Esophagus muscularis mucosa (tissue), 4 donors: Measurements from ENCODE around the gene NTM. TPM values are rescaled to one million over a fixed set of nuclear protein-coding genes. Genes with fewer than 3 reads are reported as not detected.

ENCODE experiments used
- DNase-seq: peaks from one replicate; pipeline ENCODE4 v3.0.0-alpha.2; 2017; ENCODE audit errors: extremely low spot score
- H3K27ac ChIP-seq, 4 donors: fragments of 200-600 bp; sonication (generic); replicated peaks in 1 of 4; 1 replicate in 3 of 4; 2 replicates in 1 of 4; pipeline ENCODE4 v1.5.1; 2016 to 2019; ENCODE audit warnings: mild to moderate bottlenecking in 1 of 4
- H3K27me3 ChIP-seq, 4 donors: fragments of 200-600 bp; sonication (generic); one replicate each; pipeline versions ENCODE4 v1.5.1 to v1.6.0; 2016 to 2019
- H3K36me3 ChIP-seq, 4 donors: fragments of 200-600 bp; sonication (generic); one replicate each; pipeline ENCODE4 v1.5.1; 2016 to 2019
- H3K4me1 ChIP-seq, 4 donors: fragments of 200-600 bp; sonication (generic); one replicate each; pipeline ENCODE4 v1.5.1; 2016 to 2019
- H3K4me3 ChIP-seq, 4 donors: fragments of 200-600 bp; sonication (generic); 1 replicate in 2 of 4; 2 replicates in 2 of 4; pipeline ENCODE4 v1.5.1; 2016 to 2019; ENCODE audit warnings: mild to moderate bottlenecking in 4 of 4, moderate library complexity in 1 of 4
- H3K9me3 ChIP-seq, 4 donors: fragments of 200-600 bp; sonication (generic); 1 replicate in 3 of 4; 2 replicates in 1 of 4; pipeline ENCODE4 v1.5.1; 2016 to 2019
- EP300 ChIP-seq: sonication (generic); formaldehyde crosslinking; IDR thresholded peaks from one replicate; pipeline ENCODE4 v1.6.1; 2017; ENCODE audit warnings: antibody characterized with exemption
- POLR2A ChIP-seq: fragments of 450-650 bp; IDR thresholded peaks from one replicate; pipeline ENCODE4 v1.6.1; 2017; ENCODE audit warnings: antibody characterized with exemption, moderate library complexity, mild to moderate bottlenecking, low read depth
- POLR2AphosphoS5 ChIP-seq, 2 donors: sonication (generic); formaldehyde crosslinking; IDR thresholded peaks; one replicate each; pipeline ENCODE4 v1.6.1; 2017; ENCODE audit warnings: antibody characterized with exemption in 2 of 2
- WGBS: methylation state at CpG from one replicate; pipeline ENCODE4 v1.1.5; 2018; 5-methylcytosine and 5-hydroxymethylcytosine counted together
- intact Hi-C: fragments of 100-400 bp; cut with DNase I; formaldehyde crosslinking; loops from one replicate; pipeline ENCODE4 v1.15.1; 2023
- total RNA-seq, 4 donors: library from RNA; depleted of rRNA; stranded (reverse); fragments of >200 nt; gene quantifications; one replicate each; pipeline versions ENCODE4 v1.1.0 to v1.2.1, GENCODE V29; 2016
- TF ChIP-seq, protein P1 (sequence below), 3 experiments: fragments of 200-600 bp in 2 of 3; fragments of 450-650 bp in 1 of 3; sonication (generic) in 2 of 3; IDR thresholded peaks; one replicate each; pipeline ENCODE4 v1.5.1; 2017 to 2019; ENCODE audit warnings: antibody characterized with exemption in 3 of 3, mild to moderate bottlenecking in 2 of 3, moderate library complexity in 1 of 3

NTM gene
- total RNA-seq, 4 donors from 2014 or later: 5.6 to 25.3 (median 8.3) TPM

- intact Hi-C loops: no loop called here
- H3K9me3 ChIP-seq: no peaks in the 10 kb centered on the region
- H3K36me3 ChIP-seq: no peaks in the 10 kb centered on the region
- H3K4me1 ChIP-seq: no peaks in the 10 kb centered on the region
- no peak for DNase-seq
- no peaks in the 10 kb centered on the region for H3K27me3 ChIP-seq
- H3K27ac ChIP-seq: no peak overlapping the region
- TF ChIP-seq EP300 (no peak), POLR2A (no peak), POLR2AphosphoS5 (IDR thresholded peaks at IDR 0.05) (no peak)
- TF ChIP-seq, protein P1, sequence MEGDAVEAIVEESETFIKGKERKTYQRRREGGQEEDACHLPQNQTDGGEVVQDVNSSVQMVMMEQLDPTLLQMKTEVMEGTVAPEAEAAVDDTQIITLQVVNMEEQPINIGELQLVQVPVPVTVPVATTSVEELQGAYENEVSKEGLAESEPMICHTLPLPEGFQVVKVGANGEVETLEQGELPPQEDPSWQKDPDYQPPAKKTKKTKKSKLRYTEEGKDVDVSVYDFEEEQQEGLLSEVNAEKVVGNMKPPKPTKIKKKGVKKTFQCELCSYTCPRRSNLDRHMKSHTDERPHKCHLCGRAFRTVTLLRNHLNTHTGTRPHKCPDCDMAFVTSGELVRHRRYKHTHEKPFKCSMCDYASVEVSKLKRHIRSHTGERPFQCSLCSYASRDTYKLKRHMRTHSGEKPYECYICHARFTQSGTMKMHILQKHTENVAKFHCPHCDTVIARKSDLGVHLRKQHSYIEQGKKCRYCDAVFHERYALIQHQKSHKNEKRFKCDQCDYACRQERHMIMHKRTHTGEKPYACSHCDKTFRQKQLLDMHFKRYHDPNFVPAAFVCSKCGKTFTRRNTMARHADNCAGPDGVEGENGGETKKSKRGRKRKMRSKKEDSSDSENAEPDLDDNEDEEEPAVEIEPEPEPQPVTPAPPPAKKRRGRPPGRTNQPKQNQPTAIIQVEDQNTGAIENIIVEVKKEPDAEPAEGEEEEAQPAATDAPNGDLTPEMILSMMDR (IDR thresholded peaks at IDR 0.05): no peak
- 86% methylated on average over 10 of the region's 10 CpGs for WGBS
- H3K4me3 ChIP-seq: no peak overlapping the region
These were observed 293.2 kb downstream of the NTM start for GRCh38 chr11:131663405-131664200.

DNA sequence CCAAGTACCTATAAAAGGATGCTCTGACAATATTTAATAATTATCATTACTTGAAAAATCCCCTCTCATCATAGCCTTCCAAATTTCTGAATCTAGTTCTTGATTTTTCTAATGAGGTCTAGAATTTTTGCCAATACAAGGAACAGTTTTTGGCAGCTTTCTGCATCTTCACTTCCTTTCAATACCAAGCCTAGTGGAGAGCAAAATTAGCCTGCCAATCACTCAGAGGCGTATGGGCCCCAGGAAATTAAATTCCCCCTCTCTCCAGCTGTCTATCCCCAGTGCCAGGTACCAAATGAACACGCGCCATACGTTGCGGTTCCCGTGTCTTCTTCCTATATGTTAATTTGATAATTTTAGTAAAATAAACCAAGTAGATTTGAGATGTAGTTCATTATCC, 293.9 kb downstream of the NTM start:
- no peaks in the 10 kb centered on the region for H3K36me3 ChIP-seq
- TF ChIP-seq POLR2AphosphoS5 (IDR thresholded peaks at IDR 0.05) (no peak), EP300 (no peak), POLR2A (no peak)
- TF ChIP-seq, protein P1 (IDR thresholded peaks at IDR 0.05): no peak
- no peak for DNase-seq
- no peaks in the 10 kb centered on the region for H3K27me3 ChIP-seq
- 92% methylated on average over 6 of the region's 6 CpGs for WGBS
- intact Hi-C loops: no loop called here
- no peaks in the 10 kb centered on the region for H3K4me1 ChIP-seq
- H3K9me3 ChIP-seq: no peaks in the 10 kb centered on the region
- H3K27ac ChIP-seq: no peak overlapping the region
- no peak overlapping the region for H3K4me3 ChIP-seq

DNA sequence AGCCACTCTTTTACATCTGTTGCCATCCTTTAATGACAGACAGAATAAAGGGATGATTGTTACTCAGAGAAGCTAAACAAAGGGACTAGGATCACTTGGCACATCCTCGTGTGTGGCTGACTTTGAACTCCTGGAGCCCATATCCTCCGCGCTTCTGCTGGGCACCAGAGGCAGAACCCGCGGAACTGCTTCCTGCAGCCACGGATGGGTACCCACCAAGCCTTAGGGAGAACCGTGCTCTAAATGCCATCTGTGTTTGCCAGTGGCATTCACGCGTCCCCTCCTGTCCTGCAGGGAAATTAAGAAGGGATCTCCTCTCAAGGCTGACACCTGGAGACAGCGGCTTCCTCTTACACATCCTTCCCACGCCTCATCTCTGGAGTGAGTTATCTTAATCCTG, 294.4 kb downstream of the NTM start:
- Histone ChIP-seq H3K4me3 (no peak overlapping the region), H3K36me3 (no peaks in the 10 kb centered on the region), H3K27ac (no peak overlapping the region), H3K27me3 (no peaks in the 10 kb centered on the region), H3K9me3 (no peaks in the 10 kb centered on the region), H3K4me1 (no peaks in the 10 kb centered on the region)
- intact Hi-C loops: no loop called here
- TF ChIP-seq POLR2AphosphoS5 (IDR thresholded peaks at IDR 0.05) (no peak), EP300 (no peak), POLR2A (no peak)
- TF ChIP-seq, protein P1 (IDR thresholded peaks at IDR 0.05): no peak
- WGBS: 90% methylated on average over 11 of the region's 11 CpGs
- no peak for DNase-seq

GRCh38 chr11:131665344-131665968, 295.0 kb downstream of the NTM start:
- intact Hi-C loops: no loop called here
- WGBS: 77% methylated on average over 8 of the region's 8 CpGs
- no peak overlapping the region for H3K4me3 ChIP-seq
- no peaks in the 10 kb centered on the region for H3K36me3 ChIP-seq
- H3K27ac ChIP-seq: no peak overlapping the region
- H3K4me1 ChIP-seq: no peaks in the 10 kb centered on the region
- DNase-seq: no peak
- TF ChIP-seq POLR2AphosphoS5 (IDR thresholded peaks at IDR 0.05): no peak
- TF ChIP-seq, protein P1 (IDR thresholded peaks at IDR 0.05): no peak
- no peak for TF ChIP-seq EP300
- no peak for TF ChIP-seq POLR2A
- no peaks in the 10 kb centered on the region for H3K27me3 ChIP-seq
- no peaks in the 10 kb centered on the region for H3K9me3 ChIP-seq
